HG03521 (cell line): ENCODE data around the gene ZNF627.
A peak's percentile ranks its signal among the peaks of the same experiment; 100 is the strongest.
"Not testable (repeated sequence)": the region's sequence is repeated elsewhere in the genome, so short reads cannot be mapped to it uniquely, and the experiment has no call there.

Experiments
- ATAC-seq: cut with Tn5 transposase; IDR thresholded peaks from one replicate; pipeline ENCODE4 v1.9.1; 2021; ENCODE audit warnings: mild to moderate bottlenecking, moderate library complexity; ENCODE audit not compliant: unreplicated experiment

ZNF627 gene

GRCh38 chr19:11573763-11574162 lies 23.5 kb upstream of the ZNF627 start:
- not testable (repeated sequence) for ATAC-seq

- ATAC-seq: no peak
Measured at GRCh38 chr19:11574689-11575088, 22.6 kb upstream of the ZNF627 start.

GRCh38 chr19:11576227-11576626 lies 21.1 kb upstream of the ZNF627 start:
- no peak for ATAC-seq

- no peak for ATAC-seq
Measured at GRCh38 chr19:11577451-11578257, 19.6 kb upstream of the ZNF627 start, which contains the start of gene ACP5. Gene ACP5 (minus strand): TSS chr19:11577645. CDS start chr19:11577317, 328 bp downstream.

GRCh38 chr19:11578258-11579142 lies 18.8 kb upstream of the ZNF627 start:
- no peak for ATAC-seq

- no peak for ATAC-seq
Measured at GRCh38 chr19:11580116-11580515, 17.2 kb upstream of the ZNF627 start.

GRCh38 chr19:11581740-11582139 lies 15.5 kb upstream of the ZNF627 start:
- peak; percentile 68 for ATAC-seq

GRCh38 chr19:11586331-11586730 lies 11.0 kb upstream of the ZNF627 start:
- ATAC-seq: no peak

- no peak for ATAC-seq
Measured at GRCh38 chr19:11587302-11587974, 9.8 kb upstream of the ZNF627 start.

GRCh38 chr19:11587975-11588631 lies 9.2 kb upstream of the ZNF627 start:
- ATAC-seq: no peak

- ATAC-seq: no peak
Measured at GRCh38 chr19:11594084-11594483, 3.2 kb upstream of the ZNF627 start.

GRCh38 chr19:11596156-11596555 lies 1.1 kb upstream of the ZNF627 start:
- ATAC-seq: no peak

- ATAC-seq: no peak
Measured at GRCh38 chr19:11598103-11598483, 810 bp downstream of the ZNF627 start.

- ATAC-seq: no peak
Measured at GRCh38 chr19:11598746-11599145, 1.5 kb downstream of the ZNF627 start.

GRCh38 chr19:11599704-11600103 lies 2.4 kb downstream of the ZNF627 start:
- ATAC-seq: not testable (repeated sequence)

GRCh38 chr19:11606484-11606883 lies 9.2 kb downstream of the ZNF627 start:
- no peak for ATAC-seq

GRCh38 chr19:11611730-11612129 lies 14.4 kb downstream of the ZNF627 start:
- no peak for ATAC-seq

- ATAC-seq: no peak
Measured at GRCh38 chr19:11612816-11613511, 15.7 kb downstream of the ZNF627 start.

- no peak for ATAC-seq
Measured at GRCh38 chr19:11617180-11618062, 20.1 kb downstream of the ZNF627 start.
